Measurements from ENCODE around the gene PCMTD2. TPM values are rescaled to one million over a fixed set of nuclear protein-coding genes. Genes with fewer than 3 reads are reported as not detected.

PCMTD2 gene
- total and polyA plus RNA-seq, 2 of the 13 experiments (the other 11 are each of a cell fraction or from before 2014, with no cell fraction given) = 47.0 to 76.9 TPM

DNA sequence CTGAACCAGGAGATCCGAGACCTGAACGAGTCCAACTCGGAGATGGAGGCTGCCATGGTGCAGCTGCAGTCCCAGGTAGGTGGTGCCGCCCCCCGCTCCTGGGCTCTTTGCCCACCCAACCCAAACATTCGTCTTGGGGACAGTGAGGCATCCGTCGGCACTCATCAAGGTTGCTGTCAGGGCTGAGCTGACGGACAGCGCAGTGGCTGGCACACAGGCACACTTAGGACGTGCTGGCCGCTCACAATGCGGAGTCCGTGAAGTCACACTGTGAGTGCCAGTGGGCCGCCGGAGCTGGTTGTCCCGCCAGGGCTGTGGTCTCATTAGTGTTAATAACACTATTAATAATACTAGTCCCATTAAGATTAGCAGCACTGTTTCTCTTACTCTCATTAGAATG, 18.2 kb upstream of the PCMTD2 start (continued):
- 0 out of 2 replicates have a peak, but pooled peaks have one; percentile 37 for TF ChIP-seq KLF15 (CRISPR knock-in tag; IDR thresholded peaks at IDR 0.05; ENCODE audit: borderline replicate concordance)
- TF ChIP-seq RFX1 (IDR thresholded peaks at IDR 0.05) = no peak
- TF ChIP-seq SAFB2 (CRISPR knock-in tag; IDR thresholded peaks at IDR 0.05; ENCODE audit: borderline replicate concordance, low read depth) = peak; percentile 23; the same call in 1 of the 2 replicates
- TF ChIP-seq, protein P1, sequence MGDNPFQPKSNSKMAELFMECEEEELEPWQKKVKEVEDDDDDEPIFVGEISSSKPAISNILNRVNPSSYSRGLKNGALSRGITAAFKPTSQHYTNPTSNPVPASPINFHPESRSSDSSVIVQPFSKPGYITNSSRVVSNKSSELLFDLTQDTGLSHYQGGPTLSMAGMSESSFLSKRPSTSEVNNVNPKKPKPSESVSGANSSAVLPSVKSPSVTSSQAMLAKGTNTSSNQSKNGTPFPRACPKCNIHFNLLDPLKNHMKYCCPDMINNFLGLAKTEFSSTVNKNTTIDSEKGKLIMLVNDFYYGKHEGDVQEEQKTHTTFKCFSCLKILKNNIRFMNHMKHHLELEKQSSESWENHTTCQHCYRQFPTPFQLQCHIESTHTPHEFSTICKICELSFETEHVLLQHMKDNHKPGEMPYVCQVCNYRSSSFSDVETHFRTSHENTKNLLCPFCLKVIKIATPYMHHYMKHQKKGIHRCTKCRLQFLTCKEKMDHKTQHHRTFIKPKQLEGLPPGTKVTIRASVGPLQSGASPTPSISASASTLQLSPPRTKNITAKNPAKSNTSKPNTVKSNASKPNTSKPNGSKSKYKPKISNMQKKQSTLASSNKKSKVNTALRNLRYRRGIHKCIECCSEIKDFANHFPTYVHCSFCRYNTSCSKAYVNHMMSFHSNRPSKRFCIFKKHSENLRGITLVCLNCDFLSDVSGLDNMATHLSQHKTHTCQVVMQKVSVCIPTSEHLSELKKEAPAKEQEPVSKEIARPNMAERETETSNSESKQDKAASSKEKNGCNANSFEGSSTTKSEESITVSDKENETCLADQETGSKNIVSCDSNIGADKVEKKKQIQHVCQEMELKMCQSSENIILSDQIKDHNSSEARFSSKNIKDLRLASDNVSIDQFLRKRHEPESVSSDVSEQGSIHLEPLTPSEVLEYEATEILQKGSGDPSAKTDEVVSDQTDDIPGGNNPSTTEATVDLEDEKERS (CRISPR knock-in tag; IDR thresholded peaks at IDR 0.05) = no peak
- TF ChIP-seq, protein P2, sequence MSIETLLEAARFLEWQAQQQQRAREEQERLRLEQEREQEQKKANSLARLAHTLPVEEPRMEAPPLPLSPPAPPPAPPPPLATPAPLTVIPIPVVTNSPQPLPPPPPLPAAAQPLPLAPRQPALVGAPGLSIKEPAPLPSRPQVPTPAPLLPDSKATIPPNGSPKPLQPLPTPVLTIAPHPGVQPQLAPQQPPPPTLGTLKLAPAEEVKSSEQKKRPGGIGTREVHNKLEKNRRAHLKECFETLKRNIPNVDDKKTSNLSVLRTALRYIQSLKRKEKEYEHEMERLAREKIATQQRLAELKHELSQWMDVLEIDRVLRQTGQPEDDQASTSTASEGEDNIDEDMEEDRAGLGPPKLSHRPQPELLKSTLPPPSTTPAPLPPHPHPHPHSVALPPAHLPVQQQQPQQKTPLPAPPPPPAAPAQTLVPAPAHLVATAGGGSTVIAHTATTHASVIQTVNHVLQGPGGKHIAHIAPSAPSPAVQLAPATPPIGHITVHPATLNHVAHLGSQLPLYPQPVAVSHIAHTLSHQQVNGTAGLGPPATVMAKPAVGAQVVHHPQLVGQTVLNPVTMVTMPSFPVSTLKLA (IDR thresholded peaks at IDR 0.05) = no peak
- TF ChIP-seq, protein P3, sequence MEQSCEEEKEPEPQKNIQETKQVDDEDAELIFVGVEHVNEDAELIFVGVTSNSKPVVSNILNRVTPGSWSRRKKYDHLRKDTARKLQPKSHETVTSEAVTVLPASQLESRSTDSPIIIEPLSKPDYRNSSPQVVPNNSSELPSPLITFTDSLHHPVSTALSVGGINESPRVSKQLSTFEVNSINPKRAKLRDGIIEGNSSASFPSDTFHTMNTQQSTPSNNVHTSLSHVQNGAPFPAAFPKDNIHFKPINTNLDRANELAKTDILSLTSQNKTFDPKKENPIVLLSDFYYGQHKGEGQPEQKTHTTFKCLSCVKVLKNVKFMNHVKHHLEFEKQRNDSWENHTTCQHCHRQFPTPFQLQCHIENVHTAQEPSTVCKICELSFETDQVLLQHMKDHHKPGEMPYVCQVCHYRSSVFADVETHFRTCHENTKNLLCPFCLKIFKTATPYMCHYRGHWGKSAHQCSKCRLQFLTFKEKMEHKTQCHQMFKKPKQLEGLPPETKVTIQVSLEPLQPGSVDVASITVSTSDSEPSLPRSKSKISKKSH (CRISPR knock-in tag; IDR thresholded peaks at IDR 0.05; ENCODE audit: borderline replicate concordance) = peak; percentile 68; the same call in 1 of the 2 replicates
- TF ChIP-seq, protein P4, sequence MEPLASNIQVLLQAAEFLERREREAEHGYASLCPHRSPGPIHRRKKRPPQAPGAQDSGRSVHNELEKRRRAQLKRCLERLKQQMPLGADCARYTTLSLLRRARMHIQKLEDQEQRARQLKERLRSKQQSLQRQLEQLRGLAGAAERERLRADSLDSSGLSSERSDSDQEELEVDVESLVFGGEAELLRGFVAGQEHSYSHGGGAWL (CRISPR knock-in tag; IDR thresholded peaks at IDR 0.05) = 0 out of 2 replicates have a peak, but pooled peaks have one; percentile 36
- TF ChIP-seq SRSF4 (IDR thresholded peaks at IDR 0.05; ENCODE audit: low read depth, low read length, poor library complexity, severe bottlenecking) = no peak
- TF ChIP-seq ZBTB38 (CRISPR knock-in tag; IDR thresholded peaks at IDR 0.05) = peak; percentile 95
- 0 out of 2 replicates have a peak, but pooled peaks have one; percentile 10 for TF ChIP-seq ZNF891 (CRISPR knock-in tag; IDR thresholded peaks at IDR 0.05)
- TF ChIP-seq ZNF558 (CRISPR knock-in tag; IDR thresholded peaks at IDR 0.05; ENCODE audit: borderline replicate concordance) = 0 out of 2 replicates have a peak, but pooled peaks have one; percentile 11
- TF ChIP-seq, protein P5, sequence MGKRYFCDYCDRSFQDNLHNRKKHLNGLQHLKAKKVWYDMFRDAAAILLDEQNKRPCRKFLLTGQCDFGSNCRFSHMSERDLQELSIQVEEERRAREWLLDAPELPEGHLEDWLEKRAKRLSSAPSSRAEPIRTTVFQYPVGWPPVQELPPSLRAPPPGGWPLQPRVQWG (CRISPR knock-in tag; IDR thresholded peaks at IDR 0.05; ENCODE audit: borderline replicate concordance, low read depth) = no peak
- TF ChIP-seq ERF (CRISPR knock-in tag; IDR thresholded peaks at IDR 0.05) = no peak
- TF ChIP-seq GABPA (IDR thresholded peaks at IDR 0.05; ENCODE audit: low read depth, low read length) = no peak
- no peak for TF ChIP-seq GABPA (CRISPR knock-in tag; IDR thresholded peaks at IDR 0.05; ENCODE audit: low read depth)
- 0 out of 2 replicates have a peak, but pooled peaks have one; percentile 50 for TF ChIP-seq NFE2L1 (CRISPR knock-in tag; IDR thresholded peaks at IDR 0.05; ENCODE audit: borderline replicate concordance)
